ENCODE measurements around the gene METTL1. TPM values are rescaled to one million over a fixed set of nuclear protein-coding genes. Genes with fewer than 3 reads are reported as not detected.

The METTL1 gene
- total and polyA plus RNA-seq, 2 donors (not counting 1 experiment from before 2014, with no cell fraction given): 9.1 to 9.2 TPM

DNA sequence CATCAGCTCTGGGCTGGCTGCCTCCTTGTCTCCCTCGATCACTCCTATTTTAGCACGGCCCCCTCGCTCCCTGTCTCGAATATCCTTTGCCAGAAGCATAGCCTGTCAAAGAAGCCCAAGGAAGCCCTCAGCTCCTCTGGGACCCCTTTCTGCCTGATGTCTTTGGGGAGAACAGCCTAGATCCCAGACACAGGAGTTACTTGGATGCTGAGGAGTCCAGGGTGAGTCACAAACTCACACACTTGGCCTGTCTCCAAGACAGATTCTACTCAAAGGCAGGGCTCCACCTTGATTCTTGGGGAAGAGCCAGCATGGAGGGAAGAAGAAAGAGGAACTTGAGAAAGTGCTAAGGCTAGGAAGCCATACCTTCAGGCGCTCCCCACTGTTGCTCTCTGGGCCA lies 38.5 kb upstream of the METTL1 start:
- TF ChIP-seq EZH2 (IDR thresholded peaks at IDR 0.05; ENCODE audit: borderline replicate concordance, insufficient read depth, low read depth, low read length, poor library complexity, severe bottlenecking): no peak
- no peak for TF ChIP-seq CTCF (IDR thresholded peaks at IDR 0.05)
- H3K4me1 Mint-ChIP-seq: no peaks in the 10 kb centered on the region
- H3K4me1 ChIP-seq (ENCODE audit: control insufficient read depth in 2 of 2, insufficient read depth in 2 of 2, low read length in 2 of 2): no peaks in the 10 kb centered on the region
- no peak overlapping the region for H3K4me3 ChIP-seq (ENCODE audit: control extremely low read depth in 1 of 5, extremely low read depth in 1 of 5, insufficient read depth in 1 of 5, low read depth in 2 of 5, low read length in 4 of 5)
- H3K27me3 ChIP-seq (replicated peaks in 1 of 4; ENCODE audit: control extremely low read depth in 1 of 4, control insufficient read depth in 3 of 4, insufficient read depth in 4 of 4, low read length in 3 of 4): no peaks in the 10 kb centered on the region
- ChIA-PET POLR2A (no interaction called here), CTCF (no interaction called here)
- H3K9ac ChIP-seq (ENCODE audit: low read length): no peak overlapping the region
- H3K36me3 ChIP-seq (replicated peaks in 1 of 2; ENCODE audit: control extremely low read depth in 1 of 2, control insufficient read depth in 1 of 2, extremely low read depth in 1 of 2, insufficient read depth in 2 of 2, low read length in 1 of 2): peaks cover 0 to 20% of the 10 kb centered on the region in 2 experiments
- no peaks in the 10 kb centered on the region for H3K9me3 ChIP-seq (ENCODE audit: control extremely low read depth in 1 of 3, control insufficient read depth in 2 of 3, insufficient read depth in 1 of 3, low read length in 2 of 3)
- DNase-seq (no peak), ATAC-seq (ENCODE audit: low read depth) (no peak)
- no peaks in the 10 kb centered on the region for H3K79me2 ChIP-seq (ENCODE audit: control insufficient read depth, insufficient read depth, low read length)
- no peak overlapping the region for H3K4me2 ChIP-seq (replicated peaks; ENCODE audit: low read depth, low read length, poor library complexity, severe bottlenecking)
- no peak overlapping the region for H3K27ac Mint-ChIP-seq
- H3K27me3 Mint-ChIP-seq: no peaks in the 10 kb centered on the region
- 96% methylated on average over 4 of the region's 5 CpGs for WGBS (ENCODE audit: insufficient coverage)
- intact Hi-C loops (cut with micrococcal nuclease): no loop called here
- no peaks in the 10 kb centered on the region for H3K9me3 Mint-ChIP-seq (ENCODE audit: insufficient read depth)
- no peak overlapping the region for H3K4me3 Mint-ChIP-seq
- H4K20me1 ChIP-seq (ENCODE audit: control insufficient read depth, insufficient read depth, low read length, poor library complexity, severe bottlenecking): no peaks in the 10 kb centered on the region
- H3K27ac ChIP-seq (ENCODE audit: low read length in 2 of 2): no peak overlapping the region
- H2AFZ ChIP-seq (ENCODE audit: insufficient read depth, low read depth, low read length, poor library complexity, severe bottlenecking): no peak overlapping the region

GRCh38 chr12:57809425-57809824 lies 37.5 kb upstream of the METTL1 start:
- Histone ChIP-seq H4K20me1 (ENCODE audit: control insufficient read depth, insufficient read depth, low read length, poor library complexity, severe bottlenecking) (no peaks in the 10 kb centered on the region), H3K27ac (ENCODE audit: low read length in 2 of 2) (no peak overlapping the region), H2AFZ (ENCODE audit: insufficient read depth, low read depth, low read length, poor library complexity, severe bottlenecking) (no peak overlapping the region), H3K36me3 (replicated peaks in 1 of 2; ENCODE audit: control extremely low read depth in 1 of 2, control insufficient read depth in 1 of 2, extremely low read depth in 1 of 2, insufficient read depth in 2 of 2, low read length in 1 of 2) (peaks cover 0 to 20% of the 10 kb centered on the region in 2 experiments), H3K9me3 (ENCODE audit: control extremely low read depth in 1 of 3, control insufficient read depth in 2 of 3, insufficient read depth in 1 of 3, low read length in 2 of 3) (no peaks in the 10 kb centered on the region), H3K4me1 (ENCODE audit: control insufficient read depth in 2 of 2, insufficient read depth in 2 of 2, low read length in 2 of 2) (no peaks in the 10 kb centered on the region), H3K79me2 (ENCODE audit: control insufficient read depth, insufficient read depth, low read length) (no peaks in the 10 kb centered on the region), H3K4me2 (replicated peaks; ENCODE audit: low read depth, low read length, poor library complexity, severe bottlenecking) (no peak overlapping the region), H3K4me3 (ENCODE audit: control extremely low read depth in 1 of 5, extremely low read depth in 1 of 5, insufficient read depth in 1 of 5, low read depth in 2 of 5, low read length in 4 of 5) (no peak overlapping the region), H3K27me3 (replicated peaks in 1 of 4; ENCODE audit: control extremely low read depth in 1 of 4, control insufficient read depth in 3 of 4, insufficient read depth in 4 of 4, low read length in 3 of 4) (no peaks in the 10 kb centered on the region), H3K9ac (ENCODE audit: low read length) (no peak overlapping the region)
- WGBS (ENCODE audit: insufficient coverage): 96% methylated on average over 3 of the region's 3 CpGs
- TF ChIP-seq EZH2 (IDR thresholded peaks at IDR 0.05; ENCODE audit: borderline replicate concordance, insufficient read depth, low read depth, low read length, poor library complexity, severe bottlenecking): no peak
- H3K4me3 Mint-ChIP-seq: no peak overlapping the region
- H3K9me3 Mint-ChIP-seq (ENCODE audit: insufficient read depth): no peaks in the 10 kb centered on the region
- DNase-seq (no peak), ATAC-seq (ENCODE audit: low read depth) (no peak)
- intact Hi-C loops (cut with micrococcal nuclease): no loop called here
- H3K27ac Mint-ChIP-seq: no peak overlapping the region
- CTCF ChIA-PET: no interaction called here
- POLR2A ChIA-PET: no interaction called here
- H3K4me1 Mint-ChIP-seq: no peaks in the 10 kb centered on the region
- no peaks in the 10 kb centered on the region for H3K27me3 Mint-ChIP-seq
